CD4-positive, alpha-beta T cell (primary cell): Measurements from ENCODE around the gene CIZ1. TPM values are rescaled to one million over a fixed set of nuclear protein-coding genes. Genes with fewer than 3 reads are reported as not detected.
A peak's percentile ranks its signal among the peaks of the same experiment; 100 is the strongest.

Experiments used
- ATAC-seq: fragments of 200-7000 bp; cut with Tn5 transposase; one replicate; pipeline ENCODE4 v1.10.0; 2022; ENCODE audit warnings: mild to moderate bottlenecking; ENCODE audit not compliant: poor library complexity
- CTCF ChIA-PET: fragments of 350-600 bp; sonication (Branson Sonifier 250); formaldehyde crosslinking; loops from one replicate; lab custom pipeline; 2021; ENCODE audit warnings: antibody characterized with exemption, inconsistent platforms; lab: Charles Lee
- POLR2A ChIA-PET: fragments of 350-600 bp; sonication (Branson Sonifier 250); formaldehyde crosslinking; loops from one replicate; lab custom pipeline; 2021; ENCODE audit warnings: antibody characterized with exemption, inconsistent platforms; lab: Charles Lee
- DNase-seq, 14 experiments: peaks; one replicate each; pipeline ENCODE4 v3.0.0-alpha.2; 2013 to 2020; ENCODE audit warnings: mixed read lengths in 2 of 14
- H3K27ac ChIP-seq, 2 donors: one replicate each; pipeline versions ENCODE4 v1.5.1 to v1.7.0; 2013; ENCODE audit warnings: low read length in 2 of 2, low read depth in 1 of 2, mild to moderate bottlenecking in 1 of 2
- H3K27me3 ChIP-seq, 2 experiments: 1 replicate in 1 of 2; 2 replicates in 1 of 2; pipeline versions ENCODE4 v1.6.1 to v1.7.0; 2013; ENCODE audit warnings: low read length in 2 of 2, control low read depth in 1 of 2, mild to moderate bottlenecking in 1 of 2, moderate library complexity in 1 of 2; ENCODE audit not compliant: insufficient read depth in 2 of 2, control insufficient read depth in 1 of 2
- H3K36me3 ChIP-seq: one replicate; pipeline ENCODE4 v1.6.1; 2013; ENCODE audit warnings: low read length, control low read depth; ENCODE audit not compliant: insufficient read depth
- H3K4me1 ChIP-seq: one replicate; pipeline ENCODE4 v1.6.1; 2013; ENCODE audit warnings: low read length, control low read depth; ENCODE audit not compliant: insufficient read depth
- H3K4me3 ChIP-seq: one replicate; pipeline ENCODE4 v1.5.1; 2013; ENCODE audit warnings: mild to moderate bottlenecking, low read length, moderate library complexity
- H3K9me3 ChIP-seq, 2 experiments: 1 replicate in 1 of 2; 2 replicates in 1 of 2; pipeline versions ENCODE4 v1.6.1 to v1.7.0; 2013; ENCODE audit warnings: low read length in 2 of 2, mild to moderate bottlenecking in 2 of 2, control low read depth in 1 of 2, moderate library complexity in 1 of 2; ENCODE audit not compliant: control insufficient read depth in 1 of 2, insufficient read depth in 1 of 2
- H3K27ac Mint-ChIP-seq: one replicate; pipeline ENCODE4 v1.8.0; 2020; ENCODE audit warnings: mixed read lengths
- H3K27me3 Mint-ChIP-seq: one replicate; pipeline ENCODE4 v1.8.0; 2021; ENCODE audit warnings: mixed read lengths
- H3K36me3 Mint-ChIP-seq: one replicate; pipeline ENCODE4 v1.8.0; 2021; ENCODE audit warnings: low read depth, mixed read lengths
- H3K4me1 Mint-ChIP-seq: one replicate; pipeline ENCODE4 v1.8.0; 2021; ENCODE audit warnings: low read depth, mixed read lengths
- H3K4me3 Mint-ChIP-seq: one replicate; pipeline ENCODE4 v1.8.0; 2020; ENCODE audit warnings: mild to moderate bottlenecking, mixed read lengths
- H3K9me3 Mint-ChIP-seq: one replicate; pipeline ENCODE4 v1.8.0; 2020; ENCODE audit warnings: mixed read lengths
- intact Hi-C, 2 experiments: fragments of 100-400 bp; cut with DNase I in 1 of 2; cut with micrococcal nuclease in 1 of 2; formaldehyde crosslinking; loops; one replicate each; pipeline versions ENCODE4 v1.15.1 to v1.9.0; 2023 to 2025; cut with DNase I, micrococcal nuclease
- total RNA-seq, 174 experiments: library from RNA in 2 of 174; stranded (reverse) in 2 of 174; gene quantifications; one replicate each; pipeline ENCODE4 v1.2.3 and lab custom pipeline; 2021 to 2026
- TF ChIP-seq, protein P1 (sequence below): fragments of 200-600 bp; IDR thresholded peaks from one replicate; pipeline ENCODE4 v1.8.0; 2022; ENCODE audit warnings: antibody characterized with exemption, mild to moderate bottlenecking

CIZ1 gene
- total RNA-seq, 2 experiments from 2014 or later: 106 to 107 TPM

DNA sequence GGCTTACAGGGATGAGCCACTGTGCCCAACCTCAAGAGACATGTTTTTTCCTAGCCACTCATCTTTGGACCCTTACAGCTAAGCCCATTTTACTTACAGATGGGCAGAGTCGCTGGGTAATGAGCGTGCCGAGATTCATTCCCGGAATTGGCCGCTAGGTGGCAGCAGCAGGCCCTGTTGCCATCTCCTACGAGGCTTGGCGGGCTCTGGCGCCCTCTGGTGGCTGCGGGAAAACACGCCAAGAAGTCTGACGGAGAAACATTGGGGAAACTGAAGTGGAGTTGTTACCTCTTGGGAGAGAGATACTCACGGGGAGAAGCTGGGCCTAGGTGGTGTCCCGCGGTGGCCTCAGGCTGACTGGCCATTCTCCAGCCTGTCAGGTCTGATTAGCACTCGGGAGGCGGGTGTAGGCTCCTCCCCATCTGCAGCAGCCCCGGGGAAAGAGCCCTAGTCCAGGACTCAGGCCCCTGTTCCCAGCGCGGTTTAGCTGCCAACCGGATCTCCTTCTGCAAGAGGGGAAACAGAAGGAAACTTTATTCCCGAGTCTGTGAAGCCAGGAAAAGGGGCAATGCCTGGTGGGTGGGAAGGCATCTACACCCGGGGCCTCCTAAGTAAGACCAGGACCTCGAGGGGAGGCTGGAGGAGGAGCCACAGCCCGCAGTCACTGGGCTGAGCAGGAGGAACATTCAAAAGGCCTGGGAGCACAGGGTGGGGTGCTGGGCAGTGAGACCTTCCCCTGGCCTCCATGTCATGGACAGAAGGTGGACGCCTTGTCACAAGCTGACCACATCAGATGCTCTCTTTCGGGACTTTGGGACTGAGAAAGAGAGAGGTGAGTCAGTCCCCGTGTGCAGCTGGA, 73.5 kb downstream of the CIZ1 start:
- Histone ChIP-seq H3K4me3 (no peak overlapping the region), H3K4me1 (peaks cover 15% of the 10 kb centered on the region), H3K27ac (no peak overlapping the region), H3K9me3 (peaks cover 0 to 5% of the 10 kb centered on the region in 2 experiments), H3K27me3 (no peaks in the 10 kb centered on the region), H3K36me3 (peaks cover 31% of the 10 kb centered on the region)
- H3K9me3 Mint-ChIP-seq: no peaks in the 10 kb centered on the region
- ATAC-seq (peak; percentile 96), DNase-seq (peak; percentile 92 to 99 (median 98))
- H3K4me1 Mint-ChIP-seq: peaks cover 6% of the 10 kb centered on the region
- POLR2A ChIA-PET: interaction anchor here (1.1 to 1.7 kb wide), 2 partner anchors 9 to 10 kb away, joined by 3 to 7 read pairs; partner anchors contain the start of gene PTGES2
- H3K27ac Mint-ChIP-seq: peak overlapping the region; percentile 16
- H3K4me3 Mint-ChIP-seq: peak overlapping the region; percentile 44
- CTCF ChIA-PET: interaction anchor here (0.7 to 1.9 kb wide), 20 partner anchors 8 to 188 kb away, joined by 3 to 17 read pairs (median 5); partner anchors contain the start of genes NAIF1, PIP5KL1 and SLC25A25
- intact Hi-C loops: loop anchor here (1.0 to 10.0 kb wide), 6 partner anchors 9 to 181 kb away; partner anchors contain the start of genes DPM2 (in 1 of the 2) and PTGES2 (in 1 of the 2)
- H3K27me3 Mint-ChIP-seq: no peaks in the 10 kb centered on the region
- H3K36me3 Mint-ChIP-seq: peaks cover 18% of the 10 kb centered on the region
- TF ChIP-seq, protein P1, sequence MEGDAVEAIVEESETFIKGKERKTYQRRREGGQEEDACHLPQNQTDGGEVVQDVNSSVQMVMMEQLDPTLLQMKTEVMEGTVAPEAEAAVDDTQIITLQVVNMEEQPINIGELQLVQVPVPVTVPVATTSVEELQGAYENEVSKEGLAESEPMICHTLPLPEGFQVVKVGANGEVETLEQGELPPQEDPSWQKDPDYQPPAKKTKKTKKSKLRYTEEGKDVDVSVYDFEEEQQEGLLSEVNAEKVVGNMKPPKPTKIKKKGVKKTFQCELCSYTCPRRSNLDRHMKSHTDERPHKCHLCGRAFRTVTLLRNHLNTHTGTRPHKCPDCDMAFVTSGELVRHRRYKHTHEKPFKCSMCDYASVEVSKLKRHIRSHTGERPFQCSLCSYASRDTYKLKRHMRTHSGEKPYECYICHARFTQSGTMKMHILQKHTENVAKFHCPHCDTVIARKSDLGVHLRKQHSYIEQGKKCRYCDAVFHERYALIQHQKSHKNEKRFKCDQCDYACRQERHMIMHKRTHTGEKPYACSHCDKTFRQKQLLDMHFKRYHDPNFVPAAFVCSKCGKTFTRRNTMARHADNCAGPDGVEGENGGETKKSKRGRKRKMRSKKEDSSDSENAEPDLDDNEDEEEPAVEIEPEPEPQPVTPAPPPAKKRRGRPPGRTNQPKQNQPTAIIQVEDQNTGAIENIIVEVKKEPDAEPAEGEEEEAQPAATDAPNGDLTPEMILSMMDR: peak; percentile 100

DNA sequence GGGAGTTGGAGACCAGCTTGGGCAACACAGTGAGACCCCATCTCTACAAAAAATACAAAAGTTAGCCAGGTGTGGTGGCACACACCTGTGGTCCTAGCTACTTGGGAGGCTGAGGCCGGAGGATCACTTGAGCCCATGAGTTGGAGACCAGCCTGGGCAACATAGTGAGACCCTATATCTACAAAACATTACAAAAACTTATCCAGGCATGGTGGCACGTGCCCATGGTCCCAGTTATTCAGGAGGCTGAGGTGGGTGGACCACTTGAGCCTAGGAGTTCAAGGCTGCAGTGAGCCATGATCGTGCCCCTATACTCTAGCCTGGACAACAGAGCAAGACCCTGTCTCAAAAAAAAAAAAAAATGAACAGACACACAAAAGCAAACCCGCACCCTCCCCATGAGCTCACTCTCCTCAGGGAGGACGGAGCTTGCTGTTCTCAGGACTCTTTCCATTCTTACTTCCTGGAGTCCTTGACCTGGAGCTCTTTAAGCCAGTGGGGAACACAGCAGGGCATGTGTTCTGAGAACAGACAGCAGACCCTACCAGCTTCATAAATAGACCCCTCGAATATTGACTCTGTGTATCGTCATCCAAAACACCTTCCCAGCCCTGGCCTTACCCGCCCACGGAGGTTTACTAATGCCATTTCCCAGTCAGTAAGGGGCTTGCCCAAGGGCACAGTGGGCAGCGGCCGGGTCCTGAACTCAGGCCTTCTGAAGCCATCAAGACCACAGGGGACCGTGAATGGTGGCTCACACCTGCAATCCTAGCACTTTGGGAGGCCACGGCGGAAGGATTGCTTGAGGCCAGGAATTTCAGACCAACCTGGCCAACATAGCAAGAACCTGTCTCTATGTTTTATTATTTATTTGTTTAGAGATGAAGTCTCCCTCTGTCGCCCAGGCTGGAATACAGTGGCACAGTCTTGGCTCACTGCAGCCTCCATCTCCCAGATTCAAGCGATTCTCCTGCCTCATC, 75.0 kb downstream of the CIZ1 start:
- H3K36me3 ChIP-seq: peaks cover 21% of the 10 kb centered on the region
- intact Hi-C loops: loop anchor here (1.0 to 10.0 kb wide), 6 partner anchors 11 to 179 kb away; partner anchors contain the start of genes DPM2 (in 1 of the 2) and PTGES2 (in 1 of the 2)
- H3K9me3 Mint-ChIP-seq: no peaks in the 10 kb centered on the region
- H3K4me1 Mint-ChIP-seq: peaks cover 6% of the 10 kb centered on the region
- peaks cover 15% of the 10 kb centered on the region for H3K4me1 ChIP-seq
- H3K27ac ChIP-seq: no peak overlapping the region
- TF ChIP-seq, protein P1: no peak
- H3K27ac Mint-ChIP-seq: no peak overlapping the region
- H3K27me3 Mint-ChIP-seq: no peaks in the 10 kb centered on the region
- no peak overlapping the region for H3K4me3 ChIP-seq
- ATAC-seq (no peak), DNase-seq (peak in 1 of 14 experiments; percentile 22)
- no peak overlapping the region for H3K4me3 Mint-ChIP-seq
- ChIA-PET POLR2A (interaction anchor here (1.1 to 1.7 kb wide), 2 partner anchors 10 to 12 kb away, joined by 3 to 7 read pairs; partner anchors contain the start of gene PTGES2), CTCF (interaction anchor here (1.0 to 1.9 kb wide), 3 partner anchors 12 to 82 kb away, joined by 3 to 6 read pairs (median 5); no protein-coding TSS in a partner anchor)
- no peaks in the 10 kb centered on the region for H3K27me3 ChIP-seq
- H3K9me3 ChIP-seq: peaks cover 0 to 5% of the 10 kb centered on the region in 2 experiments
- H3K36me3 Mint-ChIP-seq: peaks cover 16% of the 10 kb centered on the region

Other genes starting within 250 kb of the CIZ1 start
- gene EEIG1, start 210.6 kb downstream of the CIZ1 start, total RNA-seq: 100 to 1,000 TPM; 440 to 463 TPM
- gene NAIF1, start 124.3 kb downstream of the CIZ1 start, total RNA-seq: 10 to 100 TPM; 11.5 to 16.8 TPM
- gene SLC25A25, start 123.3 kb downstream of the CIZ1 start, total RNA-seq: 10 to 100 TPM; 16.9 to 17.7 TPM
- 10 to 100 TPM; 43.7 to 43.8 TPM for gene PTGES2, start 63.8 kb downstream of the CIZ1 start, total RNA-seq
- gene LCN2, start 42.1 kb downstream of the CIZ1 start, total RNA-seq: not detected
- gene BBLN, start 31.3 kb downstream of the CIZ1 start, total RNA-seq: 10 to 100 TPM; 53.6 to 55.9 TPM
- 1 to 10 TPM; 1.8 to 2.5 TPM for gene DNM1, start 11.8 kb upstream of the CIZ1 start, total RNA-seq
- 10 to 100 TPM; 44.3 to 48.3 TPM for gene GOLGA2, start 84.4 kb upstream of the CIZ1 start, total RNA-seq
- gene SWI5, start 84.7 kb upstream of the CIZ1 start, total RNA-seq: 1 to 10 TPM; 3.0 to 4.1 TPM
- gene TRUB2, start 130.9 kb upstream of the CIZ1 start, total RNA-seq: 1 to 10 TPM; 4.8 to 6.5 TPM
- 10 to 100 TPM; 20.7 to 21.7 TPM for gene COQ4, start 131.3 kb upstream of the CIZ1 start, total RNA-seq
- gene SLC27A4, start 149.0 kb upstream of the CIZ1 start, total RNA-seq: 1 to 10 TPM; 2.2 to 3.1 TPM
- 10 to 100 TPM; 28.4 to 28.8 TPM for gene URM1, start 179.8 kb upstream of the CIZ1 start, total RNA-seq
- under 1 TPM; 0.30 to 0.31 TPM for gene CERCAM, start 229.3 kb upstream of the CIZ1 start, total RNA-seq